ENCODE results near the gene BCL7C. TPM values are rescaled to one million over a fixed set of nuclear protein-coding genes. Genes with fewer than 3 reads are reported as not detected.

The BCL7C gene
- total and polyA plus RNA-seq, 10 of the 15 experiments (the other 5 are each of a cell fraction or from before 2014, with no cell fraction given): 1.1 to 30.5 (median 13.7) TPM

GRCh38 chr16:30882429-30883310 is 11.2 kb downstream of the BCL7C start:
- Histone ChIP-seq H3K4me3 (no peak overlapping the region), H3K79me2 (ENCODE audit: control insufficient read depth, insufficient read depth, low read length) (peaks cover 3% of the 10 kb centered on the region), H2AFZ (ENCODE audit: control insufficient read depth, low read depth, low read length) (no peak overlapping the region), H3K36me3 (ENCODE audit: control insufficient read depth in 2 of 2, insufficient read depth in 2 of 2, low read length in 1 of 2) (peaks cover 0 to 2% of the 10 kb centered on the region in 2 experiments; a peak in 3 of 4 replicates), H3K4me1 (ENCODE audit: control insufficient read depth, insufficient read depth, low read length) (peaks cover 10% of the 10 kb centered on the region), H3K4me2 (ENCODE audit: control insufficient read depth, insufficient read depth) (no peak overlapping the region), H3K9ac (ENCODE audit: control insufficient read depth, insufficient read depth, low read length) (no peak overlapping the region), H3K27me3 (replicated peaks in 1 of 2; ENCODE audit: control insufficient read depth in 2 of 2, insufficient read depth in 2 of 2, low read length in 1 of 2) (no peaks in the 10 kb centered on the region), H3K9me3 (replicated peaks; ENCODE audit: control insufficient read depth, insufficient read depth, low read length) (no peaks in the 10 kb centered on the region), H4K20me1 (ENCODE audit: control insufficient read depth, insufficient read depth) (no peaks in the 10 kb centered on the region), H3K27ac (ENCODE audit: control insufficient read depth, insufficient read depth) (no peak overlapping the region)
- in situ Hi-C loops (cut with MboI): no loop called here
- FAIRE-seq (no peak), DNase-seq (ENCODE audit: low read depth, low spot score) (no peak), ATAC-seq (no peak; the same call in 2 of the 3 replicates)
- TF ChIP-seq NFIC (IDR thresholded peaks at IDR 0.05; ENCODE audit: low read depth, low read length): no peak
- peak; percentile 41; the same call in 1 of the 2 replicates for TF ChIP-seq SPI1 (IDR thresholded peaks at IDR 0.05; ENCODE audit: borderline replicate concordance, insufficient read depth, low read depth, low read length)
- TF ChIP-seq NR2C1 (IDR thresholded peaks at IDR 0.05): no peak
- no peak for TF ChIP-seq ZBTB11 (CRISPR knock-in tag; IDR thresholded peaks at IDR 0.05)
- TF ChIP-seq, protein P1, sequence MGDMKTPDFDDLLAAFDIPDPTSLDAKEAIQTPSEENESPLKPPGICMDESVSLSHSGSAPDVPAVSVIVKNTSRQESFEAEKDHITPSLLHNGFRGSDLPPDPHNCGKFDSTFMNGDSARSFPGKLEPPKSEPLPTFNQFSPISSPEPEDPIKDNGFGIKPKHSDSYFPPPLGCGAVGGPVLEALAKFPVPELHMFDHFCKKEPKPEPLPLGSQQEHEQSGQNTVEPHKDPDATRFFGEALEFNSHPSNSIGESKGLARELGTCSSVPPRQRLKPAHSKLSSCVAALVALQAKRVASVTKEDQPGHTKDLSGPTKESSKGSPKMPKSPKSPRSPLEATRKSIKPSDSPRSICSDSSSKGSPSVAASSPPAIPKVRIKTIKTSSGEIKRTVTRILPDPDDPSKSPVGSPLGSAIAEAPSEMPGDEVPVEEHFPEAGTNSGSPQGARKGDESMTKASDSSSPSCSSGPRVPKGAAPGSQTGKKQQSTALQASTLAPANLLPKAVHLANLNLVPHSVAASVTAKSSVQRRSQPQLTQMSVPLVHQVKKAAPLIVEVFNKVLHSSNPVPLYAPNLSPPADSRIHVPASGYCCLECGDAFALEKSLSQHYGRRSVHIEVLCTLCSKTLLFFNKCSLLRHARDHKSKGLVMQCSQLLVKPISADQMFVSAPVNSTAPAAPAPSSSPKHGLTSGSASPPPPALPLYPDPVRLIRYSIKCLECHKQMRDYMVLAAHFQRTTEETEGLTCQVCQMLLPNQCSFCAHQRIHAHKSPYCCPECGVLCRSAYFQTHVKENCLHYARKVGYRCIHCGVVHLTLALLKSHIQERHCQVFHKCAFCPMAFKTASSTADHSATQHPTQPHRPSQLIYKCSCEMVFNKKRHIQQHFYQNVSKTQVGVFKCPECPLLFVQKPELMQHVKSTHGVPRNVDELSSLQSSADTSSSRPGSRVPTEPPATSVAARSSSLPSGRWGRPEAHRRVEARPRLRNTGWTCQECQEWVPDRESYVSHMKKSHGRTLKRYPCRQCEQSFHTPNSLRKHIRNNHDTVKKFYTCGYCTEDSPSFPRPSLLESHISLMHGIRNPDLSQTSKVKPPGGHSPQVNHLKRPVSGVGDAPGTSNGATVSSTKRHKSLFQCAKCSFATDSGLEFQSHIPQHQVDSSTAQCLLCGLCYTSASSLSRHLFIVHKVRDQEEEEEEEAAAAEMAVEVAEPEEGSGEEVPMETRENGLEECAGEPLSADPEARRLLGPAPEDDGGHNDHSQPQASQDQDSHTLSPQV (IDR thresholded peaks at IDR 0.05): no peak
- BruUV-seq (replicated peaks): no TSS peak
- ChIA-PET CTCF (interaction anchor here (0.7 kb wide), 1 partner anchor 68 kb away, joined by 3 read pairs; no protein-coding TSS in a partner anchor), SMC1A (ENCODE audit: uncharacterized antibody, unreplicated experiment) (interaction anchor here (0.9 to 1.2 kb wide), 3 partner anchors 9 to 14 kb away, joined by 3 to 4 read pairs (median 4); no protein-coding TSS in a partner anchor), POLR2A (interaction anchor here (0.6 to 1.2 kb wide), 2 partner anchors 9 to 45 kb away, joined by 3 read pairs; no protein-coding TSS in a partner anchor), RAD21 (ENCODE audit: unreplicated experiment) (interaction anchor here (0.7 kb wide), 1 partner anchor 183 kb away, joined by 3 read pairs; no protein-coding TSS in a partner anchor)
- intact Hi-C loops (cut with micrococcal nuclease; ENCODE audit: unreplicated experiment): no loop called here
- 88% methylated on average over 4 of the region's 4 CpGs for WGBS (ENCODE audit: insufficient coverage, insufficient replicate concordance, low lambda C conversion rate, missing lambda C conversion rate)

Measured in GM12878 (cell line).